ENCODE measurements around the gene TCF15.
"Not testable (repeated sequence)": the region's sequence is repeated elsewhere in the genome, so short reads cannot be mapped to it uniquely, and the experiment has no call there.

TCF15 gene

DNA sequence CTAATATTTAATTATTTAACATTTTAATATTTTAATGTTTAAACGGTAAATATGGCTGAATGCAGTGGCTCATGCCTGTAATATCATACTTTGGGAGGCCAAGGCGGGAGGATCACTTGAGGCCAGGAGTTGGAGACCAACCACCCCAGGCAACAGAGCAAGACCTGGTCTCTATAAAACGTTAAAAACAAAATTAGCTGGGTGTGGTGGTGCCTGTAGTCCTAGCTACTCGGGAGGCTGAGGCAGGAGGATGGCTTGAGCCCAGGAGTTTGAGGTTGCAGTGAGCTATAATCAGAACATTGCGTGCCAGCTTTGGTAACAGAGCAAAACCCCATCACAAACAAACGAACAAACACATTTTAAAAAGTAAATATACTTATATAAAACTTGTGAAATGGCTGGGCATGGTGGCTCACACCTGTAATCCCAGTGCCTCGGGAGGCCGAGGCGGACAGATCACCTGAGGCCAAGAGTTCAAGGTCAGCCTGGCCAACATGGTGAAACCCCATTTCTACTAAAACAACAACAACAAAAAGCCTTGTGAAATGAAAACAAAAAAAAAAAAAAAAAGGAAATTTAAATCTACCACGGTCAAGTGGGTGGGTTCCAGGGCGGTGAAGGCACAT is 34.7 kb upstream of the TCF15 start:
- peaks cover 13% of the 10 kb centered on the region for H3K36me3 ChIP-seq (ENCODE audit: control insufficient read depth, insufficient read depth, low read length)
- no peak for DNase-seq (ENCODE audit: extremely low read depth, insufficient read length)
- no peaks in the 10 kb centered on the region for H3K27me3 ChIP-seq (replicated peaks; ENCODE audit: control insufficient read depth, insufficient read depth, low read length)
- TF ChIP-seq, protein P1, sequence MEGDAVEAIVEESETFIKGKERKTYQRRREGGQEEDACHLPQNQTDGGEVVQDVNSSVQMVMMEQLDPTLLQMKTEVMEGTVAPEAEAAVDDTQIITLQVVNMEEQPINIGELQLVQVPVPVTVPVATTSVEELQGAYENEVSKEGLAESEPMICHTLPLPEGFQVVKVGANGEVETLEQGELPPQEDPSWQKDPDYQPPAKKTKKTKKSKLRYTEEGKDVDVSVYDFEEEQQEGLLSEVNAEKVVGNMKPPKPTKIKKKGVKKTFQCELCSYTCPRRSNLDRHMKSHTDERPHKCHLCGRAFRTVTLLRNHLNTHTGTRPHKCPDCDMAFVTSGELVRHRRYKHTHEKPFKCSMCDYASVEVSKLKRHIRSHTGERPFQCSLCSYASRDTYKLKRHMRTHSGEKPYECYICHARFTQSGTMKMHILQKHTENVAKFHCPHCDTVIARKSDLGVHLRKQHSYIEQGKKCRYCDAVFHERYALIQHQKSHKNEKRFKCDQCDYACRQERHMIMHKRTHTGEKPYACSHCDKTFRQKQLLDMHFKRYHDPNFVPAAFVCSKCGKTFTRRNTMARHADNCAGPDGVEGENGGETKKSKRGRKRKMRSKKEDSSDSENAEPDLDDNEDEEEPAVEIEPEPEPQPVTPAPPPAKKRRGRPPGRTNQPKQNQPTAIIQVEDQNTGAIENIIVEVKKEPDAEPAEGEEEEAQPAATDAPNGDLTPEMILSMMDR (IDR thresholded peaks at IDR 0.05; ENCODE audit: insufficient read depth, low read length, poor library complexity, severe bottlenecking): no peak
- no peak overlapping the region for H3K4me3 ChIP-seq (replicated peaks; ENCODE audit: low read depth, low read length)

DNA sequence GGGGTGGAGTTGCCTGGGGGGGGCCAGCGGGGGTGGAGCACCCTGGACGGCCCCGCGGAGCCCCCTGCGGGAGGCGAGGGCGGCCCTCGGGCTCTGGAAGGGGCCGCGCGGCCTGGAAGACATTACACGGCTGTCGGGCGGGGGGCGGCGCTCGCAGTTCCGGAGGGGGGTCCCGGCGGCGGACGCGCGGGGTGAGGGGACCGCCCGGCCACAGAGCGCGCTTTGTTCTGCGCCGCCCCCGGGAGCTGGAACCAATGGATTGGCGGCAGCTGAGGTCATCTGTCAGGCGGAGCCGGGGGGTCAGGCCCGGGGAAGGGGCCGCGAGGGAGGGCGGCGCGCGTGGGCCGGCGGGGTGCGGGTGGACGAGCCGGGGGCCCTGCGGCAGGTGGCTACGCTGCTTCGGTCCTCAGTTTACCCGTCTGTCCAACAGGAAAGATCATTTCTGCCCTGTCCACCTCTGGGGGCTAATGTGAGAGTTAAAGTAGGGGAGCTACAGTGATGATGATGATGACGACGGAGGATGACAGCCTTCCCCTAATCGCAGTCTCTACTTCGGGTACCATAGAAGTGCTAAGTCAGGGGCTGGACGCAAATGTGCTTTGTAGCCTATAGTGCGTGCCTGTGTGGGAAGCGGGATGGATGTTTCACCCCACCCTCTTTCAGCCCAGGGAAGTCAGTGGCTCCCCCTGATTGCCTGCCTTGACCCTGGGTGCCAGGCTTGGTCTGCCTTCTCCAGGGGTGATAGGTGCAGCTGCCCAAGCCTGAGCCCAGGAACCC is 32.5 kb upstream of the TCF15 start:
- Histone ChIP-seq H3K27me3 (replicated peaks; ENCODE audit: control insufficient read depth, insufficient read depth, low read length) (no peaks in the 10 kb centered on the region), H3K4me3 (replicated peaks; ENCODE audit: low read depth, low read length) (no peak overlapping the region), H3K36me3 (ENCODE audit: control insufficient read depth, insufficient read depth, low read length) (peaks cover 5% of the 10 kb centered on the region)
- no peak for DNase-seq (ENCODE audit: extremely low read depth, insufficient read length)
- TF ChIP-seq, protein P1 (IDR thresholded peaks at IDR 0.05; ENCODE audit: insufficient read depth, low read length, poor library complexity, severe bottlenecking): no peak

DNA sequence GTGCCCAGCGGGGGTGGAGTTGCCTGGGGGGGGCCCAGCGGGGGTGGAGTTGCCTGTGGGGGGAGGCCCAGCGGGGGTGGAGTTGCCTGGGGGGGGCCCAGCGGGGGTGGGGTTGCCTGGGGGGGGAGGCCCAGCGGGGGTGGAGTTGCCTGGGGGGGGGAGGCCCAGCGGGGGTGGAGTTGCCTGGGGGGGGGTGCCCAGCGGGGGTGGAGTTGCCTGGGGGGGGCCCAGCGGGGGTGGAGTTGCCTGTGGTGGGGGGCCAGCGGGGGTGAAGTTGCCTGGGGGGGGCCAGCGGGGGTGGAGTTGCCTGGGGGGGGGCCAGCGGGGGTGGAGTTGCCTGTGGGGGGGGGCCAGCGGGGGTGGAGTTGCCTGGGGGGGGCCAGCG is 31.9 kb upstream of the TCF15 start:
- not testable (repeated sequence) for H3K4me3 ChIP-seq (replicated peaks; ENCODE audit: low read depth, low read length); H3K36me3 ChIP-seq (ENCODE audit: control insufficient read depth, insufficient read depth, low read length); DNase-seq (ENCODE audit: extremely low read depth, insufficient read length); H3K27me3 ChIP-seq (replicated peaks; ENCODE audit: control insufficient read depth, insufficient read depth, low read length)

DNA sequence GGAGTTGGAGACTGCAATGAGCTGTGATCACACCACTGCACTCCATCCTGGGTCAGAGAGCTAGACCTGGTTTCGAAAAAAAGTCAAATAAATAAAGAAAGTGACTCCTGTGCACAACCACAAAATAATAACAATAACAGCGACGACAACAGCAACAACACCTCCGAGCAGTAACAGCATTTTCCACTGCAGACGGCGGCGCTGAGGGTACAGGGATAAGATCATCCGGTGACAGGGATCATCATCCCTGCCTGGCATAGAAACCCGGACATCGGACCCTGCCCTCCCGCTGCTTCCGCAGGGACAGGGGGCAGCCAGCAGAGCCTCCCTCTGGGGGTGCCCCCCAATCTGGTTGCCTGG is 31.4 kb upstream of the TCF15 start:
- DNase-seq (ENCODE audit: extremely low read depth, insufficient read length): no peak
- TF ChIP-seq, protein P1 (IDR thresholded peaks at IDR 0.05; ENCODE audit: insufficient read depth, low read length, poor library complexity, severe bottlenecking): no peak
- H3K36me3 ChIP-seq (ENCODE audit: control insufficient read depth, insufficient read depth, low read length): no peaks in the 10 kb centered on the region
- H3K27me3 ChIP-seq (replicated peaks; ENCODE audit: control insufficient read depth, insufficient read depth, low read length): no peaks in the 10 kb centered on the region
- no peak overlapping the region for H3K4me3 ChIP-seq (replicated peaks; ENCODE audit: low read depth, low read length)

DNA sequence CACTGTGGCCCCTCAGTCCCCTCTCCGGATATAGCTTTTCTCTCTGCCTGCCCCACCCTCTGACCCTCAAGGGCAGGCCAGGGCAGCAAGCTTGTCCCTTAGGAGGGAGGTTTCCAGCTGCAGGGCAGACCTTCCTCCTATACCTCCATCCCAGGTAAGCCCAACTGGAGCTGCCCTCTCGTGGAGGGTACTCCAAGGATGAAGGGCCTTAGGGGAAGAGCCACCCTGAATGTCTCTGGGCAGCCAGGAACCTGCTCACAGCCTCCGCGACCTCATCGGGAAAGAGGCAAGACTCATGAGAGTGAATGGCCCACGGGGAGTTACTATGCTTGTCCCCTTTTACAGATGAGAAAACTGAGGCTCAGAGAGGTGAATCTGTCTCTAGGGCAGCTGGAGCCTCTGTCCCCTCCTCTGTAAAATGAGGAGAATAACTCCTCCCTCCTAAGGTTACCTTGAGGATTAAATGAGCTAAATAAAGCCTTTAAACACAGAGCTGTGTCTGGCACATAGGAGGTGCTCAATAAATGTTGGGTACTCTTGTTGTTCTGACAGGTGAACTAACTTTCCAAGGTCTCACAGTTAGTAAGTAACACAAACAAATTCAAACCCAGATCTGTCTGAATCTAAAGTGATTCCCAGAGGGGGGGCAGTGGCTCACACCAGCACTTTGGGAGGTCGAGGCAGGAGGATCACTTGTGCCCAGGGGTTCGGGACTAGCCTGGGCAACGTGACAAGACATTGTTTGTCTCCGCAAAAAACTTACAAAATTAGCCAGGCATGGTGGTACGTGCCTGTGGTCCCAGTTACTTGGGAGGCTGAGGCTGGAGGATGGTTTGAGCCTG is 30.8 kb upstream of the TCF15 start:
- no peak overlapping the region for H3K4me3 ChIP-seq (replicated peaks; ENCODE audit: low read depth, low read length)
- TF ChIP-seq, protein P1 (IDR thresholded peaks at IDR 0.05; ENCODE audit: insufficient read depth, low read length, poor library complexity, severe bottlenecking): no peak
- no peaks in the 10 kb centered on the region for H3K36me3 ChIP-seq (ENCODE audit: control insufficient read depth, insufficient read depth, low read length)
- no peaks in the 10 kb centered on the region; the same call in 1 of the 2 replicates for H3K27me3 ChIP-seq (replicated peaks; ENCODE audit: control insufficient read depth, insufficient read depth, low read length)
- DNase-seq (ENCODE audit: extremely low read depth, insufficient read length): no peak

DNA sequence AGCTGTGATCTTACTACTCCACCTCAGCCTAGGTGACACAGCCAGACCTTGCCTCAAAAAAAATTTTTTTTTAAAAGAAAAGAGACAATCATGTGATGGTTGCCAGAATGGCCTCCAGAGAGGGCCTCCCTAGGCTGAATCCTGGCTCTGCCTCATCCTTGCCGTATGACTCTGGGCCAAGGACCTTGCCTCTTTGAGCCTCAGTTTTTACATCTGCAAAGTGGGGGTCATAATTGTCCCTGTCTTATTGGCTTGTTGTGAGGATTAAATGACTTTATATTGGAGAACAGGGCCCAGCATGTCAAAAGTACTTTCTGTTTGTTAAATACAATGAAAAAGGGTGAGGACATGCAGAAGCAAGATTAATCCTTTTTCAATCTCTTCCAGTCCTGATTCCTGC is 28.5 kb upstream of the TCF15 start:
- Histone ChIP-seq H3K36me3 (ENCODE audit: control insufficient read depth, insufficient read depth, low read length) (no peaks in the 10 kb centered on the region), H3K4me3 (replicated peaks; ENCODE audit: low read depth, low read length) (no peak overlapping the region), H3K27me3 (replicated peaks; ENCODE audit: control insufficient read depth, insufficient read depth, low read length) (no peaks in the 10 kb centered on the region; the same call in 1 of the 2 replicates)
- no peak for DNase-seq (ENCODE audit: extremely low read depth, insufficient read length)
- TF ChIP-seq, protein P1 (IDR thresholded peaks at IDR 0.05; ENCODE audit: insufficient read depth, low read length, poor library complexity, severe bottlenecking): no peak

Data from GM06990 (cell line).